ENCODE results near the gene PAK6.

PAK6 gene

DNA sequence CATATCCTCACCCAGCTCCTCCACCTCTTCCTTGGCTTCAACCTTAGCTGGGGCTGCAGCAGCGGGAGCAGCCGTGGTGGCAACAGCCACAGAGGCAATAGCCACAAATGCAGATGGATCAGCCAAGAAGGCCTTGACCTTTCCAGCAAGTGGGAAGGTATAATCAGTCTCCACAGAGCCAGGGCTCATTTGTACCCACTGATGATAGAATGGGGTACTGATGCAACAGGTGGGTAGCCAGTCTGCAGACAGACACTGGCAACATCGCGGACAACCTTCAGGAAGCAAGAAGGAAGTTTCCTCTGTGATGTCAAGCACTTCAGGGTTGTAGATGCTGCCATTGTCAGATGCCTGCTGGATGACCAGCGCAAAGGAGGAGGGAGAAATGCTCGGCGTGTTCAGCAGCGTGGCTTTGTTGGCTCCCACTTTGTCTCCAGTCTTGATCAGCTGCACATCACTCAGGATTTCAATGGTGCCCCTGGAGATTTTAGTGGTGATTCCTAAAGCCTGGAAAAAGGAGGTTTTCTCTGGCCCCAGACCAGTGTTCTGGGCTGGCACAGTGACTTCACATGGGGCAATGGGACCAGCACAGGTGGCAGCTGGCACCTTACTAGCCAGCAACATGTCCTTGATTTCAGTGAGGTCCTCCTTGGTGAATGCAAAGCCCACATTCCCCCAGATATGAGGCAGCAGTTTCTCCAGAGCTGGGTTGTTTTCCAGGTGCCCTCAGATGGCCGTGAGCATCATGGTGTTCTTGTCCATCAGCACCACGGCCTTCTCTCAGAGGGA, 73.7 kb downstream of the PAK6 start:
- TF ChIP-seq, protein P1, sequence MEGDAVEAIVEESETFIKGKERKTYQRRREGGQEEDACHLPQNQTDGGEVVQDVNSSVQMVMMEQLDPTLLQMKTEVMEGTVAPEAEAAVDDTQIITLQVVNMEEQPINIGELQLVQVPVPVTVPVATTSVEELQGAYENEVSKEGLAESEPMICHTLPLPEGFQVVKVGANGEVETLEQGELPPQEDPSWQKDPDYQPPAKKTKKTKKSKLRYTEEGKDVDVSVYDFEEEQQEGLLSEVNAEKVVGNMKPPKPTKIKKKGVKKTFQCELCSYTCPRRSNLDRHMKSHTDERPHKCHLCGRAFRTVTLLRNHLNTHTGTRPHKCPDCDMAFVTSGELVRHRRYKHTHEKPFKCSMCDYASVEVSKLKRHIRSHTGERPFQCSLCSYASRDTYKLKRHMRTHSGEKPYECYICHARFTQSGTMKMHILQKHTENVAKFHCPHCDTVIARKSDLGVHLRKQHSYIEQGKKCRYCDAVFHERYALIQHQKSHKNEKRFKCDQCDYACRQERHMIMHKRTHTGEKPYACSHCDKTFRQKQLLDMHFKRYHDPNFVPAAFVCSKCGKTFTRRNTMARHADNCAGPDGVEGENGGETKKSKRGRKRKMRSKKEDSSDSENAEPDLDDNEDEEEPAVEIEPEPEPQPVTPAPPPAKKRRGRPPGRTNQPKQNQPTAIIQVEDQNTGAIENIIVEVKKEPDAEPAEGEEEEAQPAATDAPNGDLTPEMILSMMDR (IDR thresholded peaks at IDR 0.05; ENCODE audit: low read depth, low read length), result no peak
- no peak for DNase-seq (ENCODE audit: extremely low read depth, low read depth)

DNA sequence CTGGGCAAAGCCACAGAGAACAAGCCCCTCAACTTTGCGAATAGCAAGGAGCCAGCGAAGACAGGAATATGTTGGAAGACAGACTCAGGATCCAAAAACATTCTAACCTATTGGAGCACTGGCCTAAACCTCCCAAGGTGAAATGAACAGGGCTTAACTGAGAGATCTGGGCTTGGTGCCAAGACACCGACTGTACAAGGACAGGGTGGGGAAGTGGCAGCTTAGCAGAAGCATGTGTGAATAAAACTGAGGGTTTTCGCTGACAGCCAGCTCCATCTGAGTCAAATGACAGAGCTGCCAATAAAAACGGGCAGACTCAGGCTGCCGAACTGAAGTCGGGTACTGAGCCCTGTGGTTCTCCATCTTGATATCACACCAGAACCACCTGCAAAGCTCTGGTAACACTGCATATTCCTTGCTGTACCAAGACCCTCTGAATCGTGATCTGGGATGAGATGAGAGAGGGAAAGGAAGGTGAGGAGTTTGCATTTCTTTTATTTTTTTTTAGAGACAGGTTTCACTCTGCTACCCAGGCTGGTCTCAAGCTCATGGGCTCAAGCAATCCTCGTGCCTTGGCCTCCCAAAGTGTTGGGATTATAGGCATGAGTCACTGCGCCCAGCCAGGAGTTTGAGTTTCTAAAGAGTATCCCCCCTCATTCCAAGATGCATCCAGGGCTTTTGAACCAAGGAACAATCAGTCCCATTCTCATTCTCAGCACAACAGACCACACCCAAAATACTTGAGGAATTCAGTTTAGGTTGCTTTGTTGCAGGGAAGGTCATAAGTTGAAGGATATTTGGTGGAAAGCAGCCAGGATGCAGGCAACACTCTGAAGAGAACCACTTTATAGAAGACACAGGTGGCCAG, 74.9 kb downstream of the PAK6 start:
- TF ChIP-seq, protein P1 (IDR thresholded peaks at IDR 0.05; ENCODE audit: low read depth, low read length), result no peak
- no peak for DNase-seq (ENCODE audit: extremely low read depth, low read depth)

DNA sequence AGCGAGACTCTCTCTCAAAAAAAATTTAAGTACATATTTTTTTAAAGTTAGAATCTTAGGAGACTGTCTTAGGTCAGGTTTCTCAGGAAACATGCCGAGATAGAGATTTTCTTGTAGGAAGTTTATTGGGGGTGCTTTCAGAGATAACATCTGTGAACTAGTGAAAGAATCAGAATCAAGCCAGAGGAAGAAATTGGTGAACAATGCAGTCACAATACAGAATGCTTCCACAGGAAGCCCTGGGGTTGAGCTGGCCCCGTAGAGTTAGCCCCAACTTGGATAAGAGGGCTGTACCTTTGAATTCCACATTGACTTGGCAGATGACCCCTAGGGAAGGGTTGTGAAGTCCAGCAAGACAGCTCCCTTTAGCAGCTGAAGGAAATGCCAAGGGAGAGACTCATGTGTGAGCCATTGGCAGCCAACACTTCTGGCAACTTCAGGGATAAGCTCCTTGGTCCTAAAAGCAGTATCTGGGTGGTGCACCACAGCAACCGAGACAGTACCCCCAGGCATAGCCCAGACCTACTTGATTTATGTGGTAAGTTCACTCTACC, 75.9 kb downstream of the PAK6 start:
- TF ChIP-seq, protein P1 (IDR thresholded peaks at IDR 0.05; ENCODE audit: low read depth, low read length), result no peak
- DNase-seq (ENCODE audit: extremely low read depth, low read depth), result no peak

DNA sequence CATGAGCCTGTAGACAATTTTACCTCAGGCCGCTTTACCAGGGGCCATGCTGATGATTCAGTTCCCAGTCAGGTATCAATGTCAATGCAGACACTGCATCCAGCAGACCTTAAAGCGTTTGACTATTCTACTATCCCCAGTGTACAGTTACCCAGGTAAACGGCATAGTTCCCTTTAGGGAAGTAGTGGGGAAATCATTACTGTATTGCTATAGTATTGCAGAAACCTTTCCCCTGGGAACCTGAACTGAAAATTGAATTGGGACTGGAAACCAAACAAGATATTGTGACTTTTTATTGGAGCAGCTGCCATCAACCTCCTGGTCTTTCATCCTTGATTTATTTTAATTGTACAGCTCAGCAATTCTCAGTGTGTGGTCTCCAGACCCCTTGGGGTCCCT, 78.1 kb downstream of the PAK6 start:
- DNase-seq (ENCODE audit: extremely low read depth, low read depth), result no peak
- TF ChIP-seq, protein P1 (IDR thresholded peaks at IDR 0.05; ENCODE audit: low read depth, low read length), result no peak

DNA sequence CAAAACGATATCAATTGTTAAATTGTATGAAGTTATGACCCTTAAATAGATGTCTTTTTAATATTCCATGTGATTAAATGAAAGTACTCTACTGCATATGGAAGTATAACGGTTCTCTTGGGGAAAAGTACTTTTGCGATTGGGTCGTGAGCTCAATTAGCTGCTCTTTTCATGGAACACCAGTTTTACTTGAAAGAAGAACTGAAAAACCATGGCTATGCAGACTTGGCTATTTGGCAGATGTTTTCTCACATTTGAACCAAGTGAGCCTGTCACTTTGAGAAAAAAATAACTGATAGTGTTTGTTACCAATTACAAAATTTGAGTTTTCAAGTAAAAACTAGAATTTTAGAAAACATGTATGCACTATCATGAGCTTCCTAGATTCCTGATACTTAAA, 78.7 kb downstream of the PAK6 start:
- no peak for DNase-seq (ENCODE audit: extremely low read depth, low read depth)
- TF ChIP-seq, protein P1 (IDR thresholded peaks at IDR 0.05; ENCODE audit: low read depth, low read length), result no peak

DNA sequence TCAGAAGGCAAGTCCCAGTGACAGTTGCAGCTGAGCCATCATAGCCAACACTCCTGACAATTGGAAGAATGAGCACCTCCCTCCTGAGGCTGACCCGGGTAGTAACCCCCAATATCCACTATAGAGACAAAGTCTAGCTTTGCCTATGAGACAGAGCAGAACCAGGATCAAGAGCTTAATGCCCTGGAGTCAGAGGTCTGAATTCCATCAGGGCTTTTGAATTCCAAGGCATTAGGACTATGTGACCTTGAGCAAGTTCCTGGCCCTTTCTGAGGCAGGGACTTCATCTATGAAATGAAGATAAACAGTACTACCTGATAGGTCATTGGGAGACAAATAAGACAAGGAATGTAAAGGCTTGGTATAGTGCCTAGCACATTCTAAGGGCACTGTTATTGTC, 81.5 kb downstream of the PAK6 start:
- no peak for DNase-seq (ENCODE audit: extremely low read depth, low read depth)
- TF ChIP-seq, protein P1 (IDR thresholded peaks at IDR 0.05; ENCODE audit: low read depth, low read length), result no peak

DNA sequence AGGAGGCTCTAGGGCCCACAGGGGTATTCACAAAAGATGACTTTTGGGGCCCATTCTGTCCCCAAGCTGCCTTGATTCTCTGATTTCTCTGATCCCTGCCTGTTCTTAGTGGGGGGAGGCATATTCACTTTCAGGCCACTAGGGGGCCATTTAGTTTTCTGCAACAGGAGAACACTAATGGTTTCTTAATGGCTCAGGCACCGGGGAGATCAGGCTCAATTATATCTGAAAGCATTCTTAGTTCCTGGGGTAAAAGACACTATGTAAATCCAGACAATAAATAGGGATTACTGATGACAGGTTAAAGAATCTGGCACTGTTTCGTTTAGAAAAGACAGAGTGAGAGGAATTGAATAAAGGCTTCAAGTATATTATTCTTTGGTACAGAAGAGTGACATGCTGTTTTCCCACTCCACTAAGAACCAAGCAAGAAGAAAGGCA, 82.1 kb downstream of the PAK6 start:
- TF ChIP-seq, protein P1 (IDR thresholded peaks at IDR 0.05; ENCODE audit: low read depth, low read length), result peak; percentile 89
- DNase-seq (ENCODE audit: extremely low read depth, low read depth), result no peak
